GM23338 (cell line): ENCODE results near the gene FLNB. TPM values are rescaled to one million over a fixed set of nuclear protein-coding genes. Genes with fewer than 3 reads are reported as not detected.

Experiments
- ATAC-seq: fragments of 200-7000 bp; cut with Tn5 transposase; 3 replicates; pipeline ENCODE4 v1.9.1; 2020
- DNase-seq: peaks from one replicate; pipeline ENCODE4 v3.0.0-alpha.2; 2015; ENCODE audit warnings: low spot score
- H2AFZ ChIP-seq: fragments of 200-600 bp; sonication (generic); 2 replicates; pipeline ENCODE4 v1.8.0; 2016; ENCODE audit warnings: antibody characterized with exemption, mild to moderate bottlenecking, moderate library complexity
- H3F3A ChIP-seq: fragments of 200-600 bp; sonication (generic); replicated peaks from 2 replicates; pipeline ENCODE4 v1.8.0; 2017; ENCODE audit warnings: antibody characterized with exemption, mixed run types, low read depth
- H3K27ac ChIP-seq: fragments of 200-600 bp; sonication (generic); 2 replicates; pipeline ENCODE4 v1.6.1; 2016; ENCODE audit warnings: low read depth
- H3K27me3 ChIP-seq: fragments of 200-600 bp; sonication (generic); 2 replicates; pipeline ENCODE4 v1.8.0; 2016; ENCODE audit warnings: mild to moderate bottlenecking, mixed run types, moderate library complexity; ENCODE audit not compliant: insufficient read depth
- H3K36me3 ChIP-seq: fragments of 200-600 bp; sonication (generic); 2 replicates; pipeline ENCODE4 v1.8.0; 2016; ENCODE audit warnings: mild to moderate bottlenecking; ENCODE audit not compliant: insufficient read depth
- H3K4me1 ChIP-seq: fragments of 200-600 bp; sonication (generic); 2 replicates; pipeline ENCODE4 v1.8.0; 2016; ENCODE audit warnings: mild to moderate bottlenecking, moderate library complexity; ENCODE audit not compliant: insufficient read depth
- H3K4me2 ChIP-seq: fragments of 200-600 bp; sonication (generic); 2 replicates; pipeline ENCODE4 v1.7.1; 2017; ENCODE audit warnings: mixed run types
- H3K4me3 ChIP-seq: fragments of 200-600 bp; sonication (generic); 2 replicates; pipeline ENCODE4 v1.6.1; 2016; ENCODE audit warnings: mixed run types
- H3K79me2 ChIP-seq: fragments of 200-600 bp; sonication (generic); replicated peaks from 2 replicates; pipeline ENCODE4 v1.8.0; 2017; ENCODE audit warnings: mild to moderate bottlenecking; ENCODE audit not compliant: insufficient read depth
- H3K9me2 ChIP-seq: fragments of 200-600 bp; sonication (generic); 2 replicates; pipeline ENCODE4 v1.8.0; 2017; ENCODE audit not compliant: insufficient read depth
- H4K20me1 ChIP-seq: fragments of 200-600 bp; sonication (generic); replicated peaks from 2 replicates; pipeline ENCODE4 v1.8.0; 2017; ENCODE audit warnings: mild to moderate bottlenecking; ENCODE audit not compliant: insufficient read depth
- H3K27ac Mint-ChIP-seq: 2 replicates; pipeline ENCODE4 v1.8.0; 2020; ENCODE audit warnings: inconsistent platforms, mild to moderate bottlenecking, moderate library complexity, mixed read lengths
- H3K27me3 Mint-ChIP-seq: 3 replicates; pipeline ENCODE4 v1.8.0; 2022; ENCODE audit warnings: low read depth, mild to moderate bottlenecking, moderate library complexity, mixed read lengths, inconsistent platforms; ENCODE audit not compliant: insufficient read depth, poor library complexity
- H3K36me3 Mint-ChIP-seq: 3 replicates; pipeline ENCODE4 v1.8.0; 2021; ENCODE audit warnings: low read depth, mild to moderate bottlenecking, inconsistent platforms, moderate library complexity, mixed read lengths
- H3K4me1 Mint-ChIP-seq: 3 replicates; pipeline ENCODE4 v1.8.0; 2020; ENCODE audit warnings: mild to moderate bottlenecking, inconsistent platforms, mixed read lengths
- H3K4me3 Mint-ChIP-seq: 3 replicates; pipeline ENCODE4 v1.8.0; 2021; ENCODE audit warnings: moderate library complexity, mild to moderate bottlenecking, inconsistent platforms, mixed read lengths
- H3K9me3 Mint-ChIP-seq: 3 replicates; pipeline ENCODE4 v1.8.0; 2020; ENCODE audit warnings: moderate library complexity, mild to moderate bottlenecking, inconsistent platforms, mixed read lengths
- CREB1 ChIP-seq: fragments of 250-450 bp; sonication (Bioruptor Pico); IDR thresholded peaks from 2 replicates; pipeline ENCODE4 v1.5.0; 2020; ENCODE audit warnings: low read depth, mild to moderate bottlenecking, moderate library complexity
- EZH2 ChIP-seq: fragments of 200-600 bp; sonication (generic); IDR thresholded peaks from one replicate; pipeline ENCODE4 v1.8.0; 2017; ENCODE audit warnings: antibody characterized with exemption, mild to moderate bottlenecking, low read depth; ENCODE audit not compliant: unreplicated experiment
- EZH2phosphoT487 ChIP-seq: fragments of 200-600 bp; sonication (generic); IDR thresholded peaks from one replicate; pipeline ENCODE4 v1.8.1; 2018; ENCODE audit warnings: antibody characterized with exemption; ENCODE audit not compliant: unreplicated experiment
- JUNB ChIP-seq: IDR thresholded peaks from one replicate; pipeline ENCODE4 v1.6.1; 2016; ENCODE audit warnings: antibody characterized with exemption; ENCODE audit not compliant: unreplicated experiment
- NANOG ChIP-seq: IDR thresholded peaks from 2 replicates; pipeline ENCODE4 v1.6.1; 2016; ENCODE audit warnings: antibody characterized with exemption, borderline replicate concordance
- POLR2AphosphoS5 ChIP-seq: IDR thresholded peaks from 2 replicates; pipeline ENCODE4 v1.6.1; 2016; ENCODE audit warnings: antibody characterized with exemption, low read depth
- REST ChIP-seq: IDR thresholded peaks from one replicate; pipeline ENCODE4 v1.6.1; 2018; ENCODE audit warnings: antibody characterized with exemption; ENCODE audit not compliant: unreplicated experiment
- STAT1 ChIP-seq: IDR thresholded peaks from one replicate; pipeline ENCODE4 v1.6.1; 2016; ENCODE audit warnings: antibody characterized with exemption; ENCODE audit not compliant: unreplicated experiment
- ZNF114 ChIP-seq: fragments of 250-450 bp; sonication (Bioruptor Pico); IDR thresholded peaks from 2 replicates; pipeline ENCODE4 v1.5.0; 2020; ENCODE audit warnings: mild to moderate bottlenecking, moderate library complexity
- ZNF331 ChIP-seq: fragments of 250-450 bp; sonication (Bioruptor Pico); IDR thresholded peaks from 2 replicates; pipeline ENCODE4 v1.5.0; 2020; ENCODE audit warnings: low read depth, mild to moderate bottlenecking, moderate library complexity
- polyA plus RNA-seq: library from polyadenylated mRNA; unstranded; fragments of >200 nt; fragmentation: Nextera tagmentation; extraction: Ambion mirVana; gene quantifications from 2 replicates; pipeline ENCODE4 v1.2.1, GENCODE V29; 2016
- total RNA-seq: library from RNA; depleted of rRNA; stranded (reverse); fragments of >200 nt; shearing (Covaris generic); gene quantifications from 2 replicates; pipeline ENCODE4 v1.2.3, GENCODE V29; 2014
- TF ChIP-seq, protein P1 (sequence below): fragments of 250-450 bp; sonication (Bioruptor Pico); IDR thresholded peaks from 2 replicates; pipeline ENCODE4 v1.5.0; 2020; ENCODE audit warnings: mild to moderate bottlenecking, moderate library complexity
- TF ChIP-seq, protein P2 (sequence below), 2 experiments: fragments of 200-600 bp in 1 of 2; sonication (generic) in 1 of 2; conservative IDR thresholded peaks; 2 replicates each; pipeline versions ENCODE4 v1.5.1 to v1.6.1; 2016 to 2017; ENCODE audit warnings: antibody characterized with exemption in 2 of 2, low read depth in 2 of 2, mild to moderate bottlenecking in 2 of 2, moderate library complexity in 1 of 2
- TF ChIP-seq, protein P3 (sequence below): IDR thresholded peaks from 2 replicates; pipeline ENCODE4 v1.6.1; 2016; ENCODE audit warnings: antibody characterized with exemption

FLNB gene
- total and polyA plus RNA-seq, 2 experiments from 2014 or later, result 39.7 to 179 TPM

- H4K20me1 ChIP-seq, result peaks cover 3% of the 10 kb centered on the region
- Mint-ChIP-seq H3K36me3 (peaks cover 67% of the 10 kb centered on the region), H3K4me1 (no peaks in the 10 kb centered on the region), H3K27ac (no peak overlapping the region), H3K27me3 (peaks cover 1% of the 10 kb centered on the region), H3K9me3 (no peaks in the 10 kb centered on the region), H3K4me3 (no peak overlapping the region)
- TF ChIP-seq EZH2 (no peak), EZH2phosphoT487 (no peak), POLR2AphosphoS5 (no peak), ZNF331 (no peak), REST (no peak), CREB1 (CRISPR knock-in tag) (no peak), JUNB (no peak), ZNF114 (CRISPR knock-in tag) (no peak), STAT1 (no peak), NANOG (no peak)
- TF ChIP-seq, protein P1, sequence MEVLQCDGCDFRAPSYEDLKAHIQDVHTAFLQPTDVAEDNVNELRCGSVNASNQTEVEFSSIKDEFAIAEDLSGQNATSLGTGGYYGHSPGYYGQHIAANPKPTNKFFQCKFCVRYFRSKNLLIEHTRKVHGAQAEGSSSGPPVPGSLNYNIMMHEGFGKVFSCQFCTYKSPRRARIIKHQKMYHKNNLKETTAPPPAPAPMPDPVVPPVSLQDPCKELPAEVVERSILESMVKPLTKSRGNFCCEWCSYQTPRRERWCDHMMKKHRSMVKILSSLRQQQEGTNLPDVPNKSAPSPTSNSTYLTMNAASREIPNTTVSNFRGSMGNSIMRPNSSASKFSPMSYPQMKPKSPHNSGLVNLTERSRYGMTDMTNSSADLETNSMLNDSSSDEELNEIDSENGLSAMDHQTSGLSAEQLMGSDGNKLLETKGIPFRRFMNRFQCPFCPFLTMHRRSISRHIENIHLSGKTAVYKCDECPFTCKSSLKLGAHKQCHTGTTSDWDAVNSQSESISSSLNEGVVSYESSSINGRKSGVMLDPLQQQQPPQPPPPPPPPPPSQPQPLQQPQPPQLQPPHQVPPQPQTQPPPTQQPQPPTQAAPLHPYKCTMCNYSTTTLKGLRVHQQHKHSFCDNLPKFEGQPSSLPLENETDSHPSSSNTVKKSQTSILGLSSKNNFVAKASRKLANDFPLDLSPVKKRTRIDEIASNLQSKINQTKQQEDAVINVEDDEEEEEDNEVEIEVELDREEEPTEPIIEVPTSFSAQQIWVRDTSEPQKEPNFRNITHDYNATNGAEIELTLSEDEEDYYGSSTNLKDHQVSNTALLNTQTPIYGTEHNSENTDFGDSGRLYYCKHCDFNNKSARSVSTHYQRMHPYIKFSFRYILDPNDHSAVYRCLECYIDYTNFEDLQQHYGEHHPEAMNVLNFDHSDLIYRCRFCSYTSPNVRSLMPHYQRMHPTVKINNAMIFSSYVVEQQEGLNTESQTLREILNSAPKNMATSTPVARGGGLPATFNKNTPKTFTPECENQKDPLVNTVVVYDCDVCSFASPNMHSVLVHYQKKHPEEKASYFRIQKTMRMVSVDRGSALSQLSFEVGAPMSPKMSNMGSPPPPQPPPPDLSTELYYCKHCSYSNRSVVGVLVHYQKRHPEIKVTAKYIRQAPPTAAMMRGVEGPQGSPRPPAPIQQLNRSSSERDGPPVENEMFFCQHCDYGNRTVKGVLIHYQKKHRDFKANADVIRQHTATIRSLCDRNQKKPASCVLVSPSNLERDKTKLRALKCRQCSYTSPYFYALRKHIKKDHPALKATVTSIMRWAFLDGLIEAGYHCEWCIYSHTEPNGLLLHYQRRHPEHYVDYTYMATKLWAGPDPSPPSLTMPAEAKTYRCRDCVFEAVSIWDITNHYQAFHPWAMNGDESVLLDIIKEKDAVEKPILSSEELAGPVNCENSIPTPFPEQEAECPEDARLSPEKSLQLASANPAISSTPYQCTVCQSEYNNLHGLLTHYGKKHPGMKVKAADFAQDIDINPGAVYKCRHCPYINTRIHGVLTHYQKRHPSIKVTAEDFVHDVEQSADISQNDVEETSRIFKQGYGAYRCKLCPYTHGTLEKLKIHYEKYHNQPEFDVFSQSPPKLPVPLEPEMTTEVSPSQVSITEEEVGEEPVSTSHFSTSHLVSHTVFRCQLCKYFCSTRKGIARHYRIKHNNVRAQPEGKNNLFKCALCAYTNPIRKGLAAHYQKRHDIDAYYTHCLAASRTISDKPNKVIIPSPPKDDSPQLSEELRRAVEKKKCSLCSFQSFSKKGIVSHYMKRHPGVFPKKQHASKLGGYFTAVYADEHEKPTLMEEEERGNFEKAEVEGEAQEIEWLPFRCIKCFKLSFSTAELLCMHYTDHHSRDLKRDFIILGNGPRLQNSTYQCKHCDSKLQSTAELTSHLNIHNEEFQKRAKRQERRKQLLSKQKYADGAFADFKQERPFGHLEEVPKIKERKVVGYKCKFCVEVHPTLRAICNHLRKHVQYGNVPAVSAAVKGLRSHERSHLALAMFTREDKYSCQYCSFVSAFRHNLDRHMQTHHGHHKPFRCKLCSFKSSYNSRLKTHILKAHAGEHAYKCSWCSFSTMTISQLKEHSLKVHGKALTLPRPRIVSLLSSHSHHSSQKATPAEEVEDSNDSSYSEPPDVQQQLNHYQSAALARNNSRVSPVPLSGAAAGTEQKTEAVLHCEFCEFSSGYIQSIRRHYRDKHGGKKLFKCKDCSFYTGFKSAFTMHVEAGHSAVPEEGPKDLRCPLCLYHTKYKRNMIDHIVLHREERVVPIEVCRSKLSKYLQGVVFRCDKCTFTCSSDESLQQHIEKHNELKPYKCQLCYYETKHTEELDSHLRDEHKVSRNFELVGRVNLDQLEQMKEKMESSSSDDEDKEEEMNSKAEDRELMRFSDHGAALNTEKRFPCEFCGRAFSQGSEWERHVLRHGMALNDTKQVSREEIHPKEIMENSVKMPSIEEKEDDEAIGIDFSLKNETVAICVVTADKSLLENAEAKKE (CRISPR knock-in tag), result no peak
- TF ChIP-seq, protein P2, sequence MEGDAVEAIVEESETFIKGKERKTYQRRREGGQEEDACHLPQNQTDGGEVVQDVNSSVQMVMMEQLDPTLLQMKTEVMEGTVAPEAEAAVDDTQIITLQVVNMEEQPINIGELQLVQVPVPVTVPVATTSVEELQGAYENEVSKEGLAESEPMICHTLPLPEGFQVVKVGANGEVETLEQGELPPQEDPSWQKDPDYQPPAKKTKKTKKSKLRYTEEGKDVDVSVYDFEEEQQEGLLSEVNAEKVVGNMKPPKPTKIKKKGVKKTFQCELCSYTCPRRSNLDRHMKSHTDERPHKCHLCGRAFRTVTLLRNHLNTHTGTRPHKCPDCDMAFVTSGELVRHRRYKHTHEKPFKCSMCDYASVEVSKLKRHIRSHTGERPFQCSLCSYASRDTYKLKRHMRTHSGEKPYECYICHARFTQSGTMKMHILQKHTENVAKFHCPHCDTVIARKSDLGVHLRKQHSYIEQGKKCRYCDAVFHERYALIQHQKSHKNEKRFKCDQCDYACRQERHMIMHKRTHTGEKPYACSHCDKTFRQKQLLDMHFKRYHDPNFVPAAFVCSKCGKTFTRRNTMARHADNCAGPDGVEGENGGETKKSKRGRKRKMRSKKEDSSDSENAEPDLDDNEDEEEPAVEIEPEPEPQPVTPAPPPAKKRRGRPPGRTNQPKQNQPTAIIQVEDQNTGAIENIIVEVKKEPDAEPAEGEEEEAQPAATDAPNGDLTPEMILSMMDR (conservative IDR thresholded peaks at IDR 0.05; ENCODE audit: low read depth in 2 of 2), result no peak
- TF ChIP-seq, protein P3, sequence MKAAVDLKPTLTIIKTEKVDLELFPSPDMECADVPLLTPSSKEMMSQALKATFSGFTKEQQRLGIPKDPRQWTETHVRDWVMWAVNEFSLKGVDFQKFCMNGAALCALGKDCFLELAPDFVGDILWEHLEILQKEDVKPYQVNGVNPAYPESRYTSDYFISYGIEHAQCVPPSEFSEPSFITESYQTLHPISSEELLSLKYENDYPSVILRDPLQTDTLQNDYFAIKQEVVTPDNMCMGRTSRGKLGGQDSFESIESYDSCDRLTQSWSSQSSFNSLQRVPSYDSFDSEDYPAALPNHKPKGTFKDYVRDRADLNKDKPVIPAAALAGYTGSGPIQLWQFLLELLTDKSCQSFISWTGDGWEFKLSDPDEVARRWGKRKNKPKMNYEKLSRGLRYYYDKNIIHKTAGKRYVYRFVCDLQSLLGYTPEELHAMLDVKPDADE, result no peak
- no peaks in the 10 kb centered on the region for H3K9me2 ChIP-seq
- no peak for DNase-seq
- no peak overlapping the region for H3K4me2 ChIP-seq
- H3K27me3 ChIP-seq, result no peaks in the 10 kb centered on the region
- H3F3A ChIP-seq, result no peaks in the 10 kb centered on the region
- H2AFZ ChIP-seq, result no peak overlapping the region
- no peak overlapping the region for H3K4me3 ChIP-seq
- H3K36me3 ChIP-seq, result peaks cover 35% of the 10 kb centered on the region
- no peak overlapping the region for H3K27ac ChIP-seq
- 0 out of 2 replicates have a peak, but pooled peaks cover 7% of the 10 kb centered on the region for H3K79me2 ChIP-seq
- no peaks in the 10 kb centered on the region for H3K4me1 ChIP-seq
- no peak for ATAC-seq
Observed at GRCh38 chr3:58099865-58100264, 91.6 kb downstream of the FLNB start.
